GM19328 (cell line): ENCODE results near the gene OPN4.

Source experiments
- ATAC-seq: cut with Tn5 transposase; IDR thresholded peaks from one replicate; pipeline ENCODE4 v1.9.1; 2021; ENCODE audit warnings: mild to moderate bottlenecking, moderate library complexity; ENCODE audit not compliant: unreplicated experiment

Gene OPN4

GRCh38 chr10:86715836-86716235, 61.5 kb downstream of the OPN4 start:
- ATAC-seq: no peak
